ENCODE measurements around the gene DLX3.

The DLX3 gene

GRCh38 chr17:49971199-49971847 is 23.7 kb downstream of the DLX3 start (continued):
- TF ChIP-seq TSHZ2 (CRISPR knock-in tag; IDR thresholded peaks at IDR 0.05) (no peak), ZFP3 (CRISPR knock-in tag; IDR thresholded peaks at IDR 0.05) (no peak), PPARA (CRISPR knock-in tag; IDR thresholded peaks at IDR 0.05; ENCODE audit: borderline replicate concordance) (no peak), ZC3H10 (CRISPR knock-in tag; IDR thresholded peaks at IDR 0.05) (no peak), ARNTL (CRISPR knock-in tag; IDR thresholded peaks at IDR 0.05; ENCODE audit: borderline replicate concordance, low read depth) (no peak), PATZ1 (CRISPR knock-in tag; IDR thresholded peaks at IDR 0.05; ENCODE audit: borderline replicate concordance) (no peak), ZNF565 (CRISPR knock-in tag; conservative IDR thresholded peaks at IDR 0.05; ENCODE audit: low read depth) (no peak)

GRCh38 chr17:49970498-49970897 is 24.5 kb downstream of the DLX3 start:
- TF ChIP-seq TCF4 (CRISPR knock-in tag; IDR thresholded peaks at IDR 0.05; ENCODE audit: borderline replicate concordance) (no peak), PPARA (CRISPR knock-in tag; IDR thresholded peaks at IDR 0.05; ENCODE audit: borderline replicate concordance) (no peak), ISL1 (CRISPR knock-in tag; IDR thresholded peaks at IDR 0.05) (no peak), BACH2 (CRISPR knock-in tag; IDR thresholded peaks at IDR 0.05; ENCODE audit: borderline replicate concordance) (no peak), SNAI2 (CRISPR knock-in tag; IDR thresholded peaks at IDR 0.05) (no peak), ZC3H10 (CRISPR knock-in tag; IDR thresholded peaks at IDR 0.05) (no peak), POU6F1 (CRISPR knock-in tag; IDR thresholded peaks at IDR 0.05; ENCODE audit: borderline replicate concordance, low read depth) (no peak), ZNF70 (CRISPR knock-in tag; IDR thresholded peaks at IDR 0.05) (no peak), TSHZ2 (CRISPR knock-in tag; IDR thresholded peaks at IDR 0.05) (no peak), ZNF565 (CRISPR knock-in tag; conservative IDR thresholded peaks at IDR 0.05; ENCODE audit: low read depth) (no peak), ARNTL (CRISPR knock-in tag; IDR thresholded peaks at IDR 0.05; ENCODE audit: borderline replicate concordance, low read depth) (no peak), CSRNP3 (CRISPR knock-in tag; IDR thresholded peaks at IDR 0.05) (no peak), ZNF8 (CRISPR knock-in tag; IDR thresholded peaks at IDR 0.05) (no peak), PATZ1 (CRISPR knock-in tag; IDR thresholded peaks at IDR 0.05; ENCODE audit: borderline replicate concordance) (no peak), CSDC2 (CRISPR knock-in tag; IDR thresholded peaks at IDR 0.05) (no peak), ZFP30 (CRISPR knock-in tag; IDR thresholded peaks at IDR 0.05) (no peak), CREB5 (CRISPR knock-in tag; IDR thresholded peaks at IDR 0.05; ENCODE audit: low read depth) (no peak)
- ATAC-seq, result no peak
